ENCODE measurements around the gene ARFGAP1. TPM values are rescaled to one million over a fixed set of nuclear protein-coding genes. Genes with fewer than 3 reads are reported as not detected.

ARFGAP1 gene
- total RNA-seq, 3 donors from 2014 or later (not counting 1 experiment from before 2014, with no cell fraction given), result 118 to 138 (median 127) TPM

DNA sequence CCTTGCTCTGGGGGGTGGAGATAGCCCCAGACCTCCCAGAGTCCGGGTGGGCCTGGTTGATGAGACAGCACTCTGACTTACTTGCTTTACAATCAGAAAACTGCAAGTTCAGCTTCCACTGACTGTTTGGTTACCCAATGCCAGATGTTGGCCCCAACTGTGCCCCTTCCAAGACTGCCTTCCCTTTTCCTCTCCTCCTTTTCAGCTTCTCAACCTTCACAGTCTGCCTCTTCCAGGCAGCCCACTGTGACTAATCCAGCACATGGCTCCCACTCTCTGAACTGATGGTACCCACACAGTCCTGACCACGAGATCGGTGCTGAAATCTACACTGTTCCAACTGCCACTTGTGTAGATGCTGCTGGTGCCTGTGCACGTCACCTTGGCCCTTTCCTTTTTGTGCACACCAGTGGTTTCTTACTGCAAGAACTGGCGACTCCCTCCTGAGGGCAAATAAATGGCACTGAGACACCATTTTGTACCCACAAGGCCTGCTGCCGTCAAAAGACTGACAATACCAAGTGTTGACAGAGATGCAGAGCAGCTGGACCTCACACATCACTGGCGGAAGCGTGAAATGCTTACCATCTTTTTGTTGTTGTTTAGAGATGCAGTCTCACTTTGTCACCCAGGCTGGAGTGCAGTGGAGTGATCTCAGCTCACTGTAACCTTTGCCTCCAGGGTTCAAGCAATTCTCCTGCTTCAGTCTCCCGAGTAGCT is 1.8 kb upstream of the ARFGAP1 start:
- Histone ChIP-seq H3K36me3 (ENCODE audit: control insufficient read depth, insufficient read depth, low read length) (no peaks in the 10 kb centered on the region), H3K27me3 (ENCODE audit: control insufficient read depth, insufficient read depth, low read length) (no peaks in the 10 kb centered on the region), H3K4me3 (ENCODE audit: low read length) (no peak overlapping the region), H3K27ac (ENCODE audit: low read length) (no peak overlapping the region), H3K4me1 (ENCODE audit: control insufficient read depth, insufficient read depth, low read length) (peaks cover 21% of the 10 kb centered on the region), H3K9me3 (ENCODE audit: control insufficient read depth, insufficient read depth, low read length) (no peaks in the 10 kb centered on the region)
- DNase-seq (no peak), ATAC-seq (no peak)
- Mint-ChIP-seq H3K4me3 (no peak overlapping the region), H3K36me3 (no peaks in the 10 kb centered on the region), H3K4me1 (peaks cover 31 to 33% of the 10 kb centered on the region in 2 donors), H3K27me3 (ENCODE audit: low read depth in 2 of 2) (peaks cover 0 to 7% of the 10 kb centered on the region in 2 donors), H3K27ac (no peak overlapping the region), H3K9me3 (no peaks in the 10 kb centered on the region)
- TF ChIP-seq, protein P1, sequence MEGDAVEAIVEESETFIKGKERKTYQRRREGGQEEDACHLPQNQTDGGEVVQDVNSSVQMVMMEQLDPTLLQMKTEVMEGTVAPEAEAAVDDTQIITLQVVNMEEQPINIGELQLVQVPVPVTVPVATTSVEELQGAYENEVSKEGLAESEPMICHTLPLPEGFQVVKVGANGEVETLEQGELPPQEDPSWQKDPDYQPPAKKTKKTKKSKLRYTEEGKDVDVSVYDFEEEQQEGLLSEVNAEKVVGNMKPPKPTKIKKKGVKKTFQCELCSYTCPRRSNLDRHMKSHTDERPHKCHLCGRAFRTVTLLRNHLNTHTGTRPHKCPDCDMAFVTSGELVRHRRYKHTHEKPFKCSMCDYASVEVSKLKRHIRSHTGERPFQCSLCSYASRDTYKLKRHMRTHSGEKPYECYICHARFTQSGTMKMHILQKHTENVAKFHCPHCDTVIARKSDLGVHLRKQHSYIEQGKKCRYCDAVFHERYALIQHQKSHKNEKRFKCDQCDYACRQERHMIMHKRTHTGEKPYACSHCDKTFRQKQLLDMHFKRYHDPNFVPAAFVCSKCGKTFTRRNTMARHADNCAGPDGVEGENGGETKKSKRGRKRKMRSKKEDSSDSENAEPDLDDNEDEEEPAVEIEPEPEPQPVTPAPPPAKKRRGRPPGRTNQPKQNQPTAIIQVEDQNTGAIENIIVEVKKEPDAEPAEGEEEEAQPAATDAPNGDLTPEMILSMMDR (IDR thresholded peaks at IDR 0.05), result no peak
- 87% methylated on average over 9 of the region's 9 CpGs for WGBS (ENCODE audit: insufficient coverage)
- intact Hi-C loops (cut with micrococcal nuclease), result no loop called here

DNA sequence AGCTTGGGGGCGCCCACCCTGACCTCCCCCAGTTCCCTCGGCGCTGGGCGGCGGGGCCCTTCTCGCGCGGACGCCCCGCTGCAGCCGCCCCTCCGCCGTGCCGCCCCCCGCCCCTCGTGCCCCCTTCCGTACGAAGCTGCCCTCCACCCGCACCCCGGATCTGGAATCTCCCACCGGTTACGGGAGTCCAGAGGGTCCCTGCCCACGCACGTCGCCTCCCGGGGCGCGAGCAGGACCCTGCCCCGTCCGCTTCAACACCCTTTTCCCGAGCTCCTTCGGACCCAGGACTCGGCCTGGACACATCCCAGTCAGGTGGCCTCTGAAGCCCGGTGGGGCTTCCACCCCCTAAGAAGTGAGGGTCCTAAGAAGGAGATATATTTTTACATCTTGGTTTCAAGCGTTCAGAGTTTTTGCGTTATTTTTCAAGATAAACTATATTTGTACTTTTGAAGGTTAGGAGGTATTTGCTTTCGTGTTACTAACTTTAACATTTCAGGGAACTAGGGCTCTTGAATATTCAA is 506 bp downstream of the ARFGAP1 start:
- no peaks in the 10 kb centered on the region for H3K27me3 ChIP-seq (ENCODE audit: control insufficient read depth, insufficient read depth, low read length)
- peak in 1 of 3 donors; percentile 1 for ATAC-seq
- H3K4me3 ChIP-seq (ENCODE audit: low read length), result peak overlapping the region; percentile 67
- no peak for DNase-seq
- TF ChIP-seq, protein P1 (IDR thresholded peaks at IDR 0.05), result no peak
- intact Hi-C loops (cut with micrococcal nuclease), result loop anchor here (2.0 kb wide), 1 partner anchor 56 kb away; the partner anchor contains the start of gene YTHDF1
- peaks cover 21% of the 10 kb centered on the region for H3K4me1 ChIP-seq (ENCODE audit: control insufficient read depth, insufficient read depth, low read length)
- H3K9me3 ChIP-seq (ENCODE audit: control insufficient read depth, insufficient read depth, low read length), result no peaks in the 10 kb centered on the region
- Mint-ChIP-seq H3K4me1 (peaks cover 36 to 38% of the 10 kb centered on the region in 2 donors), H3K9me3 (no peaks in the 10 kb centered on the region), H3K27me3 (ENCODE audit: low read depth in 2 of 2) (peaks cover 0 to 2% of the 10 kb centered on the region in 2 donors), H3K27ac (peak overlapping the region; percentile 78 to 88), H3K4me3 (peak overlapping the region; percentile 93), H3K36me3 (no peaks in the 10 kb centered on the region)
- no peak overlapping the region for H3K27ac ChIP-seq (ENCODE audit: low read length)
- peaks cover 20% of the 10 kb centered on the region for H3K36me3 ChIP-seq (ENCODE audit: control insufficient read depth, insufficient read depth, low read length)
- WGBS (ENCODE audit: insufficient coverage), result under 1% methylated on average over 35 of the region's 37 CpGs

DNA sequence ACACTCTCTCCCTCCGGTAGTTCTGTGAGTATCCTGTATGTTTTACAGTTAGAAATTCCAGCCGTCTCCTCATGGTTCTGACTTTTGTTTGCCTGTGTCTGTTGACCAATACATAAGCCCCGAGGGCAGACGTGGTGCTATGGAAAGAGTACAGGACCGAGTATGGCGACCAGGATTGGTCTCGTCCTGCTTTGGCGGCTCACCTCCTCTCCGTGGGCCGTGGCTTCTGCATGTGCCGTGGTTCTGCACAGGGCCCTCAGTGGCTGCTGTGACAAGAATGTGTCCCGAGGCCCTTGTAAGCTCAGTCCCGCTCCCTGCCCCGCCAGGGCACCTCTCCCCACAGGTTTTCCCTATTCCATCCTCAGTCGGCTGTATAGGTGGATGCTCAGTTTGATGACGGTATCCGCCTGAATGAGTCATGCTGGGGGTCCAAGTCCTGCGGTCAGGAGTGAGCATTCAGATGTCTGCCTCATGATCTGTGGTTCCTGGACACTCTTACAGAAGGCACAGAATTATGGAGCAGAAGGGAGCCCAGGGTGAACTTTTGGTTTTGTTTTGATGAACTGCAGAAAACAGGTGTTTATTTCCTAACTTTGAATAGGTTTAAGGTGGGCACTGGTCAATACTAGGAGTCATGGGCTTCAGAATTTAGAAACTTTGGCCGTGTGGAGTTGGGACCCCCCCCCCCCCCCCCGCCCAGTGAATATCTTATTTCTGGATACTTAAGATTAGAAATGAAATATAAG is 1.2 kb downstream of the ARFGAP1 start:
- H3K9me3 Mint-ChIP-seq, result no peaks in the 10 kb centered on the region
- ATAC-seq, result no peak
- Histone ChIP-seq H3K36me3 (ENCODE audit: control insufficient read depth, insufficient read depth, low read length) (peaks cover 26% of the 10 kb centered on the region), H3K4me3 (ENCODE audit: low read length) (no peak overlapping the region), H3K27me3 (ENCODE audit: control insufficient read depth, insufficient read depth, low read length) (no peaks in the 10 kb centered on the region), H3K4me1 (ENCODE audit: control insufficient read depth, insufficient read depth, low read length) (peaks cover 21% of the 10 kb centered on the region), H3K27ac (ENCODE audit: low read length) (no peak overlapping the region), H3K9me3 (ENCODE audit: control insufficient read depth, insufficient read depth, low read length) (no peaks in the 10 kb centered on the region)
- no peak for DNase-seq
- intact Hi-C loops (cut with micrococcal nuclease), result loop anchor here (2.0 kb wide), 1 partner anchor 57 kb away; the partner anchor contains the start of gene YTHDF1
- H3K27ac Mint-ChIP-seq, result peak overlapping the region; percentile 78 to 88
- peaks cover 36 to 38% of the 10 kb centered on the region in 2 donors for H3K4me1 Mint-ChIP-seq
- H3K4me3 Mint-ChIP-seq, result peak overlapping the region; percentile 93
- no peaks in the 10 kb centered on the region for H3K36me3 Mint-ChIP-seq
- H3K27me3 Mint-ChIP-seq (ENCODE audit: low read depth in 2 of 2), result no peaks in the 10 kb centered on the region
- TF ChIP-seq, protein P1 (IDR thresholded peaks at IDR 0.05), result no peak
- whole genome bisulfite sequencing (ENCODE audit: insufficient coverage), result 56% methylated on average over 18 of the region's 20 CpGs
